ENCODE results near the gene HCK.

GRCh38 chr20:32037929-32038328, 14.1 kb upstream of the HCK start:
- TF ChIP-seq POLR2A (IDR thresholded peaks at IDR 0.05; ENCODE audit: low read length) (no peak), GATA1 (IDR thresholded peaks at IDR 0.05; ENCODE audit: low read depth, low read length) (no peak)

Measured in erythroblast (primary cell).